Ovary (tissue), 9 donors: ENCODE results near the gene AGK. TPM values are rescaled to one million over a fixed set of nuclear protein-coding genes. Genes with fewer than 3 reads are reported as not detected.

Source experiments
- DNase-seq, 5 donors: peaks; one replicate each; pipeline ENCODE4 v3.0.0-alpha.2; 2019 to 2020
- H3K27ac ChIP-seq, 2 donors: fragments of 200-600 bp; one replicate each; pipeline versions ENCODE4 v1.5.1 to v1.8.0; 2019 to 2022
- H3K27me3 ChIP-seq: fragments of 200-600 bp; one replicate; pipeline ENCODE4 v1.8.0; 2022
- H3K36me3 ChIP-seq: fragments of 200-600 bp; sonication (generic); one replicate; pipeline ENCODE4 v1.5.1; 2019
- H3K4me1 ChIP-seq: one replicate; pipeline ENCODE4 v1.8.1; 2013; ENCODE audit warnings: mild to moderate bottlenecking, moderate library complexity; ENCODE audit not compliant: insufficient read depth
- H3K4me3 ChIP-seq: fragments of 200-600 bp; sonication (generic); one replicate; pipeline ENCODE4 v1.5.1; 2017
- H3K9me3 ChIP-seq, 2 donors: fragments of 200-600 bp in 1 of 2; sonication (generic) in 1 of 2; one replicate each; pipeline versions ENCODE4 v1.5.1 to v1.8.1; 2013 to 2019; ENCODE audit warnings: mild to moderate bottlenecking in 1 of 2, moderate library complexity in 1 of 2
- EP300 ChIP-seq: sonication (generic); formaldehyde crosslinking; IDR thresholded peaks from one replicate; pipeline ENCODE4 v1.6.1; 2017; ENCODE audit warnings: antibody characterized with exemption
- POLR2A ChIP-seq: fragments of 450-650 bp; IDR thresholded peaks from one replicate; pipeline ENCODE4 v1.6.1; 2017; ENCODE audit warnings: antibody characterized with exemption, mild to moderate bottlenecking, moderate library complexity
- WGBS, 3 donors: extraction: QIAGEN DNeasy Blood & Tissue Kit in 1 of 3; methylation state at CpG; one replicate each; pipeline versions ENCODE4 v1.1.5 to v1.1.7; 2013 to 2017; 5-methylcytosine and 5-hydroxymethylcytosine counted together
- intact Hi-C, 4 donors: fragments of 100-400 bp; cut with DNase I; formaldehyde crosslinking; loops; one replicate each; pipeline versions ENCODE4 v1.11.0 to v1.15.1; 2022 to 2023
- polyA plus RNA-seq, 2 donors: library from polyadenylated mRNA; stranded (reverse); fragments of 200-250 nt in 1 of 2; fragments of 350-450 nt in 1 of 2; fragmentation: Illumina TruSeq in 1 of 2; extraction: RNeasy Lipid Tissue Mini Kit (QIAGEN cat#74804) in 1 of 2; gene quantifications; one replicate each; pipeline ENCODE4 v1.2.3, GENCODE V29; 2013 to 2014
- total RNA-seq, 7 donors: library from RNA; depleted of rRNA in 2 of 7; stranded (reverse); fragments of >200 nt in 2 of 7; fragmentation: NEBNext Ultra II Directional in 3 of 7; extraction: Animal tissue kit (Norgen Biotek cat#: 25700) in 3 of 7; gene quantifications; one replicate each; pipeline versions ENCODE4 v1.1.0 to v1.2.4, GENCODE V29; 2016 to 2023
- TF ChIP-seq, protein P1 (sequence below), 3 donors: fragments of 450-650 bp in 2 of 3; fragments of 200-600 bp in 1 of 3; IDR thresholded peaks; one replicate each; pipeline versions ENCODE4 v1.5.1 to v1.8.0; 2016 to 2022; ENCODE audit warnings: antibody characterized with exemption in 3 of 3, mild to moderate bottlenecking in 1 of 3
- donor health status: DM: no; HTN: no; CAD: no; lungs with moderate emphysema.
- donor health status: DM: no; HTN: no; CAD: no.
- donor health status: Bipolar disorder and iron deficiency.
- donor health status: DM: yes; HTN: yes; CAD: no.
- donor health status: DM: no; HTN: no; CAD: no.
- donor health status: DM: yes; HTN: yes; CAD: no.

Gene AGK
- total and polyA plus RNA-seq, 9 donors = 11.3 to 32.1 (median 21.8) TPM

DNA sequence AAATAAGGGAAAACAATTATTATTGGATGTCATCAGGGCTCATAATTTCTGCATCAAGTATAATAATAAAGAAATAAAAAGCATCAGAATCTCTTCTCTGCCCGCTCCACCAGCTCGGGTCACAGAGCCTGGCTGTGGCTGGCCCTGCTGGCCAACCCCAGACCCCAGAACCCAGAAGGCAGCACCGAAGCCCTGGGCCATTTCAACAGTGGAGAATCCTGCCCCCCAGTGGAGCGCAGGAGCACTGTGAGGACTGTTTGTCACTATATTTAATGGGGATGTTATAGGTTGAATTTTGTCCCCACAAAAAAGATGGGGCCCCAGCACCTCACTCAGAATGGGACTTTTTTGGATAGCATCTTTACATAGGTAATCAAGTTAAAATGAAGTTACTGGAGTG is 123.5 kb downstream of the AGK start:
- Histone ChIP-seq H3K4me3 (no peak overlapping the region), H3K27ac (no peak overlapping the region), H3K27me3 (no peaks in the 10 kb centered on the region), H3K36me3 (no peaks in the 10 kb centered on the region), H3K9me3 (no peaks in the 10 kb centered on the region), H3K4me1 (no peaks in the 10 kb centered on the region)
- WGBS, 3 donors = 57 to 79% (median 69%) methylated on average over 4 of the region's 4 CpGs
- no peak for DNase-seq
- TF ChIP-seq, protein P1, sequence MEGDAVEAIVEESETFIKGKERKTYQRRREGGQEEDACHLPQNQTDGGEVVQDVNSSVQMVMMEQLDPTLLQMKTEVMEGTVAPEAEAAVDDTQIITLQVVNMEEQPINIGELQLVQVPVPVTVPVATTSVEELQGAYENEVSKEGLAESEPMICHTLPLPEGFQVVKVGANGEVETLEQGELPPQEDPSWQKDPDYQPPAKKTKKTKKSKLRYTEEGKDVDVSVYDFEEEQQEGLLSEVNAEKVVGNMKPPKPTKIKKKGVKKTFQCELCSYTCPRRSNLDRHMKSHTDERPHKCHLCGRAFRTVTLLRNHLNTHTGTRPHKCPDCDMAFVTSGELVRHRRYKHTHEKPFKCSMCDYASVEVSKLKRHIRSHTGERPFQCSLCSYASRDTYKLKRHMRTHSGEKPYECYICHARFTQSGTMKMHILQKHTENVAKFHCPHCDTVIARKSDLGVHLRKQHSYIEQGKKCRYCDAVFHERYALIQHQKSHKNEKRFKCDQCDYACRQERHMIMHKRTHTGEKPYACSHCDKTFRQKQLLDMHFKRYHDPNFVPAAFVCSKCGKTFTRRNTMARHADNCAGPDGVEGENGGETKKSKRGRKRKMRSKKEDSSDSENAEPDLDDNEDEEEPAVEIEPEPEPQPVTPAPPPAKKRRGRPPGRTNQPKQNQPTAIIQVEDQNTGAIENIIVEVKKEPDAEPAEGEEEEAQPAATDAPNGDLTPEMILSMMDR (IDR thresholded peaks at IDR 0.05) = no peak
- TF ChIP-seq EP300 (no peak), POLR2A (no peak)
- intact Hi-C loops = no loop called here

GRCh38 chr7:141675436-141676215 is 124.4 kb downstream of the AGK start:
- no peak overlapping the region for H3K4me3 ChIP-seq
- TF ChIP-seq, protein P1 (IDR thresholded peaks at IDR 0.05) = no peak
- no peak for TF ChIP-seq EP300
- H3K27me3 ChIP-seq = no peaks in the 10 kb centered on the region
- H3K4me1 ChIP-seq = no peaks in the 10 kb centered on the region
- intact Hi-C loops = no loop called here
- DNase-seq = no peak
- no peak overlapping the region for H3K27ac ChIP-seq
- no peaks in the 10 kb centered on the region for H3K36me3 ChIP-seq
- 89 to 94% (median 90%) methylated on average over 6 of the region's 6 CpGs for WGBS, 3 donors
- no peaks in the 10 kb centered on the region for H3K9me3 ChIP-seq

DNA sequence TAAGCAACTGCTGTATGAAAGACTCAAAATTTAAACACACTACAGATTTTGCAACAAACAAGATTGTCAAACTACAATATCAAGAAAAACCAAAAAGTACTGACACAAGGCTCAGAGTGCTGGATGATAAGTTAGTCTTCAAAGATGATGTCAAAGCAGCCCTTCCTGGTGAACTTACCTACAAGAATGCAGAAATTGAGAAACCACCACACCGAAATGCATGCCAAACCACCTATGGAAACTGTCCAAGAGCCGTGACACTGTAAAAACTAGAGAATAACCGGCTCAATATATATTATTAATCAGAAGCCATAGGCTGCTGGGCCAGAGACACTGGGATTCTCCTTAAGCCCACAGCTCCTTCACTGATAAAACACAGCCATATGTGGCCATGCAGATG is 125.4 kb downstream of the AGK start:
- no peak overlapping the region for H3K4me3 ChIP-seq
- WGBS, 3 donors = 83 to 93% (median 90%) methylated on average over 3 of the region's 3 CpGs
- no peaks in the 10 kb centered on the region for H3K9me3 ChIP-seq
- no peaks in the 10 kb centered on the region for H3K4me1 ChIP-seq
- no peak for DNase-seq
- intact Hi-C loops = no loop called here
- no peaks in the 10 kb centered on the region for H3K27me3 ChIP-seq
- H3K36me3 ChIP-seq = no peaks in the 10 kb centered on the region
- no peak overlapping the region for H3K27ac ChIP-seq
- no peak for TF ChIP-seq POLR2A
- TF ChIP-seq EP300 = no peak
- TF ChIP-seq, protein P1 (IDR thresholded peaks at IDR 0.05) = no peak

- Histone ChIP-seq H3K27me3 (no peaks in the 10 kb centered on the region), H3K9me3 (no peaks in the 10 kb centered on the region), H3K27ac (no peak overlapping the region), H3K36me3 (no peaks in the 10 kb centered on the region), H3K4me3 (no peak overlapping the region), H3K4me1 (no peaks in the 10 kb centered on the region)
- intact Hi-C loops = no loop called here
- TF ChIP-seq, protein P1 (IDR thresholded peaks at IDR 0.05) = no peak
- no peak for TF ChIP-seq POLR2A
- TF ChIP-seq EP300 = no peak
- no peak for DNase-seq
These were observed 127.8 kb downstream of the AGK start for GRCh38 chr7:141679014-141679413.
